Measurements from ENCODE around the gene KIF18B.

DNA sequence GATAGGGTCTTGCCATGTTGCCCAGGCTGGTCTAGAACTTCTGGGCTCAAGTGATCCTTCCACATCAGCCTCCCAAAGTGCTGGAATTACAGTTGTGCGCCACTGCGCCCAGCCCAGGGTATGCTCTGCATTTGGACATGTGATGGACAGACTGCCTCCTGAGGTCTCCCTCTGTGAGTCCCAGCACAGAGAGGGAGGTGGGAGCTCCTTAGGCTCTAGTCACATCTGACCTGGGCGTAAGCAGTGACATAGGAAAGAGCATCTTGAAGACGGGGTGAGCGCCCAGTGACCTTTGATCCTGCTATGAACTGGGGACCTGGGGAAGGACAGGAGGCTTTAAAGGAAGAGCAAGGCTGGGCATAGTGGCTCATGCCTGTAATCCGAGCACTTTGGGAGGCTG lies 30.1 kb downstream of the KIF18B start:
- TF ChIP-seq REST (IDR thresholded peaks at IDR 0.05; ENCODE audit: insufficient read depth in 1 of 2, low read depth in 2 of 2, low read length in 2 of 2), result no peak
- no peak for TF ChIP-seq POLR2AphosphoS5 (IDR thresholded peaks at IDR 0.05; ENCODE audit: low read depth, low read length)
- TF ChIP-seq SIN3A (IDR thresholded peaks at IDR 0.05; ENCODE audit: borderline replicate concordance, insufficient read depth, low read length), result no peak
- no peak for TF ChIP-seq TAF1 (IDR thresholded peaks at IDR 0.05; ENCODE audit: borderline replicate concordance, insufficient read depth, low read length)

All from PFSK-1 (cell line).